ENCODE data around the gene PPP1R13B.
"Not testable (repeated sequence)": the region's sequence is repeated elsewhere in the genome, so short reads cannot be mapped to it uniquely, and the experiment has no call there.

PPP1R13B gene

GRCh38 chr14:103858063-103858781 lies 10.8 kb upstream of the PPP1R13B start:
- no peak for DNase-seq

- DNase-seq = no peak
Measured at GRCh38 chr14:103857256-103857655, 9.9 kb upstream of the PPP1R13B start.

GRCh38 chr14:103856607-103857006 lies 9.2 kb upstream of the PPP1R13B start:
- DNase-seq = no peak

GRCh38 chr14:103856105-103856504 lies 8.7 kb upstream of the PPP1R13B start:
- DNase-seq = no peak

- no peak for DNase-seq
Measured at GRCh38 chr14:103855734-103856095, 8.3 kb upstream of the PPP1R13B start.

- no peak for DNase-seq
Measured at GRCh38 chr14:103854822-103855733, 7.7 kb upstream of the PPP1R13B start.

GRCh38 chr14:103854017-103854808 lies 6.8 kb upstream of the PPP1R13B start:
- DNase-seq = no peak

- no peak for DNase-seq
Measured at GRCh38 chr14:103849151-103849886, 1.9 kb upstream of the PPP1R13B start.

GRCh38 chr14:103848175-103849077 lies 1.1 kb upstream of the PPP1R13B start:
- no peak for DNase-seq

- no peak for DNase-seq
Measured at GRCh38 chr14:103846543-103847450, 578 bp downstream of the PPP1R13B start.

- DNase-seq = no peak
Measured at GRCh38 chr14:103846097-103846496, 1.3 kb downstream of the PPP1R13B start.

- DNase-seq = no peak
Measured at GRCh38 chr14:103845327-103845726, 2.0 kb downstream of the PPP1R13B start.

GRCh38 chr14:103841265-103841664 lies 6.1 kb downstream of the PPP1R13B start:
- not testable (repeated sequence) for DNase-seq

- DNase-seq = no peak
Measured at GRCh38 chr14:103840014-103840413, 7.4 kb downstream of the PPP1R13B start.

GRCh38 chr14:103839579-103839978 lies 7.8 kb downstream of the PPP1R13B start:
- no peak for DNase-seq

GRCh38 chr14:103838117-103838516 lies 9.3 kb downstream of the PPP1R13B start:
- no peak for DNase-seq

- DNase-seq = no peak
Measured at GRCh38 chr14:103836976-103837725, 10.2 kb downstream of the PPP1R13B start.

GRCh38 chr14:103834956-103835355 lies 12.4 kb downstream of the PPP1R13B start:
- no peak for DNase-seq

GRCh38 chr14:103833711-103834110 lies 13.7 kb downstream of the PPP1R13B start:
- DNase-seq = no peak

- no peak for DNase-seq
Measured at GRCh38 chr14:103832046-103832445, 15.3 kb downstream of the PPP1R13B start.

All from GF-D8 (cell line).